T-helper 2 cell treated with Interferon-gamma antibody and Interleukin-4, amounts not matched to agents 5 μg/mL and 100 μg/mL, for 36 hours (primary cell): ENCODE data around the gene PRF1.
A peak's percentile ranks its signal among the peaks of the same experiment; 100 is the strongest.

ENCODE experiments used
- DNase-seq: peaks from one replicate; pipeline ENCODE4 v3.0.0; 2021; ENCODE audit warnings: low spot score
- H3K27ac Mint-ChIP-seq: one replicate; pipeline ENCODE4 v1.8.0; 2021; ENCODE audit warnings: mild to moderate bottlenecking, mixed read lengths
- H3K27me3 Mint-ChIP-seq: one replicate; pipeline ENCODE4 v1.8.0; 2021; ENCODE audit warnings: low read depth, mixed read lengths
- H3K36me3 Mint-ChIP-seq: one replicate; pipeline ENCODE4 v1.8.0; 2021; ENCODE audit warnings: low read depth, mixed read lengths
- H3K4me1 Mint-ChIP-seq: one replicate; pipeline ENCODE4 v1.8.0; 2021; ENCODE audit warnings: low read depth, mixed read lengths
- H3K4me3 Mint-ChIP-seq: one replicate; pipeline ENCODE4 v1.8.0; 2022; ENCODE audit warnings: mild to moderate bottlenecking, moderate library complexity, mixed read lengths
- H3K9me3 Mint-ChIP-seq: one replicate; pipeline ENCODE4 v1.8.0; 2021; ENCODE audit warnings: mixed read lengths

PRF1 gene

GRCh38 chr10:70571236-70571635 is 31.3 kb downstream of the PRF1 start:
- no peaks in the 10 kb centered on the region for H3K36me3 Mint-ChIP-seq
- H3K27ac Mint-ChIP-seq, result no peak overlapping the region
- H3K4me3 Mint-ChIP-seq, result no peak overlapping the region
- peaks cover 9% of the 10 kb centered on the region for H3K27me3 Mint-ChIP-seq
- DNase-seq, result no peak
- H3K4me1 Mint-ChIP-seq, result peaks cover 15% of the 10 kb centered on the region
- no peaks in the 10 kb centered on the region for H3K9me3 Mint-ChIP-seq

GRCh38 chr10:70568781-70569495 is 33.6 kb downstream of the PRF1 start:
- DNase-seq, result no peak
- H3K9me3 Mint-ChIP-seq, result no peaks in the 10 kb centered on the region
- peaks cover 7% of the 10 kb centered on the region for H3K4me1 Mint-ChIP-seq
- H3K36me3 Mint-ChIP-seq, result no peaks in the 10 kb centered on the region
- H3K27ac Mint-ChIP-seq, result no peak overlapping the region
- H3K27me3 Mint-ChIP-seq, result peaks cover 4% of the 10 kb centered on the region
- H3K4me3 Mint-ChIP-seq, result no peak overlapping the region

DNA sequence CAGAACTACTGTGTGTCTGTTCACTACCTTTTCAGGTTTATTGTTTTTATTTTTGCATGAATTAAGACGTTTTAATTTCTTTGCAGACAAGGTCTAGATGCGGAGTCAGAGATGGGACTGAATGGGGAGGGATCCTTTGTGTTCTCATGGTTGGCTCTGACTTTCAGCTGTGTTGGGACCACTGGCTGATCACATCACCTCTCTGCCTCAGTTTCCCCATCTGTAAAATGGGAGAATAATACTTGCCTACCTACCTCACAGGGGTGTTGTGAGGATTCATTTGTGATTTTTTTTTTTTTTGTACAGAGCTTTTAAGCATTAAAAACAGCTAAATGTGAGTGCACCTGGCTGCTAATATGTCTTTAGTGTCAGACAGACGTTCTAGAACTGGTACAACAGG is 34.4 kb downstream of the PRF1 start:
- no peak overlapping the region for H3K27ac Mint-ChIP-seq
- no peak for DNase-seq
- H3K9me3 Mint-ChIP-seq, result no peaks in the 10 kb centered on the region
- H3K36me3 Mint-ChIP-seq, result no peaks in the 10 kb centered on the region
- peaks cover 11% of the 10 kb centered on the region for H3K4me1 Mint-ChIP-seq
- H3K4me3 Mint-ChIP-seq, result no peak overlapping the region
- H3K27me3 Mint-ChIP-seq, result peaks cover 9% of the 10 kb centered on the region

- peaks cover 12% of the 10 kb centered on the region for H3K4me1 Mint-ChIP-seq
- H3K36me3 Mint-ChIP-seq, result no peaks in the 10 kb centered on the region
- no peaks in the 10 kb centered on the region for H3K9me3 Mint-ChIP-seq
- DNase-seq, result no peak
- no peak overlapping the region for H3K4me3 Mint-ChIP-seq
- H3K27ac Mint-ChIP-seq, result no peak overlapping the region
- peaks cover 9% of the 10 kb centered on the region for H3K27me3 Mint-ChIP-seq
Measured at GRCh38 chr10:70567603-70568002, 34.9 kb downstream of the PRF1 start.

DNA sequence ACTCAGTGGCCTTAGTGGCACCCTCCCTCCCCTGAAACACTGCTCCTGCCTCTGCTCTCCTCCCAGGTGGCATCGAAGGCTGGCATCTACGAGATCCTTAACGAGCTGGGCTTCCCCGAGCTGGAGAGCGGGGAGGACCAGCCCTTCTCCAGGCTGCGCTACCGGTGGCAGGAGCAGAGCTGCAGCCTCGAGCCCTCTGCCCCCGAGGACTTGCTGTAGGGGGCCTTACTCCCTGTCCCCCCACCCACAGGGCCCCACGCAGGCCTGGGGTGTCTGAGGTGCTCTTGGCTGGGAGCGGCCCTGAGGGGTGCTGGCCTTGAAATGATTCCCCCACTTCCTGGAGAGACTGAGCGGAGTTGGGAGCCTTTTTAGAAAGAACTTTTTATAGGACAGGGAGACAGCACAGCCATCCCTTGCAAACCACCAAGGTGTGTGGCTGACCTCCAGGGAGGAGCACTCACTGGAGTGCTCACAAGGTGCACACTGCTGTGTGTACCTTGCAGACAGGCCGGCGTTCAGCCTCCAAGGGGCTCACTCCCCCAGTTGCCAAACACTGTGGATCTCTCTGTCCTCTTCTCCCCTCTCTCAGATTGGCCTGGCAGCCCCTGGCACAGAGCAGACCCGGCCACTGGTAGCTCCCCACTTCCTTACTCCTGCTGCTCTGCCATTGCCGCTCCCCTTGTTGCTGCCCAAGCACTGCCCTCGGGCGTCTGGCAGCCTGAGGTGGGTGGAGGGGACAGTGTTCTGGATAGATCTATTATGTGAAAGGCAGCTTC is 35.8 kb downstream of the PRF1 start:
- H3K4me1 Mint-ChIP-seq, result peaks cover 11% of the 10 kb centered on the region
- H3K4me3 Mint-ChIP-seq, result no peak overlapping the region
- peaks cover 9% of the 10 kb centered on the region for H3K27me3 Mint-ChIP-seq
- DNase-seq, result no peak
- H3K27ac Mint-ChIP-seq, result no peak overlapping the region
- no peaks in the 10 kb centered on the region for H3K9me3 Mint-ChIP-seq
- H3K36me3 Mint-ChIP-seq, result no peaks in the 10 kb centered on the region

DNA sequence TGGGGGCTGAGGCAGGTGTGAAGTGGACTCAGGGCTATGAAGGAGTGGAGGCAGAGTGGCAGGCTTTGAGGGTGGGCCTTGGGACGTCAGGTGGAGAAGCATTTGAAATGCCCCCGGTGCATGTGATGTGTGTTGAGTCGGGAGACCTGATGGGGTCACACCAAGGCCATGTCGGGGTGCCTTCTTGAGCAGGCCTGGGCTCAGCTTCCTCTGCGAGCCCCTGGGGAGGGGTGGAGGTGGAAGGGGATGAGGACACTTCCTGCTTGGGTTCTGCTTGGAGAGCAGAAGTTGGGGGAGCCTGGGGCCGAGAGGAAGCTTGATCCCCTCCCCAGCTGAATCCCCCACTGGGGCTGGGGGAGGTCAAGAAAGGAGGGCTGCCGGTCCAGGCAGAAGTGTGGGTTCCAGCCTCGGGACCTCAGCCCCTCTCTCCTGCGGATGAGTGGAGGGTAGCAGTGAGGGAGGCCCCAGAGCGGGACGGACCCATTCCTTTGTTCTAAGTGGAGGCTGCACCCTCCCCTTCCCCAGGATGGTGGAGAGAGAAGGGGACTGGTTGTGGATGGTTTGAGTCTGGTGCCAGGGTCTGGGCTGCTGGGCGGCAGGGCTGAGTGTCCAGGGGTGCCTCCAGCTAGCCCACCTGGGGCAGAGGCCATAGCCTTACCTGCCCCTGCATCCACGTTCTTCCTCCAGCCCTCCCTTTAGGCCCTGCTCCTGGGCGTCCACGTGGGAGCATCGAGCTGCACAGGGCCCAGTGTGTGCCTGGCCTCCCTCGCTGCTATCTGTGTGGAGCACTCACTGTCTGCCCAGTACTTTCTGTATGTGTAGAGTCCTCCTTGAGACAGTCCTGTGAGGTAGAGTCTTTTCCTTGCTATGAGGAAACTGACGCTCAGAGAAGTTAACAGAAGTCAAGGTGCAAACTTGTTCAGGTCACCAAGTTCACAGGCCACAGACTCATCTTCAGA is 36.7 kb downstream of the PRF1 start:
- Mint-ChIP-seq H3K4me1 (peaks cover 11% of the 10 kb centered on the region), H3K4me3 (no peak overlapping the region), H3K9me3 (no peaks in the 10 kb centered on the region), H3K27ac (no peak overlapping the region), H3K36me3 (no peaks in the 10 kb centered on the region), H3K27me3 (peaks cover 9% of the 10 kb centered on the region)
- no peak for DNase-seq

GRCh38 chr10:70564901-70565351 is 37.6 kb downstream of the PRF1 start:
- Mint-ChIP-seq H3K9me3 (no peaks in the 10 kb centered on the region), H3K27me3 (peaks cover 9% of the 10 kb centered on the region), H3K27ac (no peak overlapping the region), H3K4me1 (peaks cover 11% of the 10 kb centered on the region), H3K4me3 (no peak overlapping the region), H3K36me3 (no peaks in the 10 kb centered on the region)
- no peak for DNase-seq

DNA sequence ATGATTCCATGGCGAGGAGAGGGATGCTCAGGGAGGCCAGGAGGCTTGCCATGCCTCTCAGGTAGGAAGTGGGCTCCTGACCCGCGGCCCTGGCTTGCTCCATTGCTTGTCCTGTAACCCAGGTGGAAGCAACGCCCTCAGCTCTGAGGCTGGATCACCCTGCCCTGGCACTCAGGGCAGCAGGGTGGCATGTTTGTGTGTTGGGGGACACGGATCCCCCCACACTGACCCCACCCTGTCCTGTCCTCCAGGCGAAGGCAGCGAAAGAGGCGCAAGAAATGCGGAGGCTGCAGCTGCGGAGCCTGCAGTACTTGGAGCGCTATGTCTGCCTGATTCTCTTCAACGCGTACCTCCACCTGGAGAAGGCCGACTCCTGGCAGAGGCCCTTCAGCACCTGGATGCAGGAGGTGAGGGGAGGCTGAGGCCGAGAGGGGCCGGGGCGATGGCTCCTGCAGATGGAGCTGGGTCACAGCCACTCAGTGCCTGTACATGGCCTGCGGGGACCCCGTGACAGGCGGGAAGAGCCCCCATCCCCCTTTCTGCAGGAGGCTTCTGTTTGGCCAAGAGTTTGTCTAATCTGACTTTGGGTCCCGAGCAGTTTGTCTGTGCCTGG is 38.3 kb downstream of the PRF1 start:
- H3K27ac Mint-ChIP-seq, result no peak overlapping the region
- DNase-seq, result no peak
- peaks cover 9% of the 10 kb centered on the region for H3K4me1 Mint-ChIP-seq
- H3K36me3 Mint-ChIP-seq, result no peaks in the 10 kb centered on the region
- no peak overlapping the region for H3K4me3 Mint-ChIP-seq
- no peaks in the 10 kb centered on the region for H3K9me3 Mint-ChIP-seq
- H3K27me3 Mint-ChIP-seq, result peaks cover 5% of the 10 kb centered on the region

DNA sequence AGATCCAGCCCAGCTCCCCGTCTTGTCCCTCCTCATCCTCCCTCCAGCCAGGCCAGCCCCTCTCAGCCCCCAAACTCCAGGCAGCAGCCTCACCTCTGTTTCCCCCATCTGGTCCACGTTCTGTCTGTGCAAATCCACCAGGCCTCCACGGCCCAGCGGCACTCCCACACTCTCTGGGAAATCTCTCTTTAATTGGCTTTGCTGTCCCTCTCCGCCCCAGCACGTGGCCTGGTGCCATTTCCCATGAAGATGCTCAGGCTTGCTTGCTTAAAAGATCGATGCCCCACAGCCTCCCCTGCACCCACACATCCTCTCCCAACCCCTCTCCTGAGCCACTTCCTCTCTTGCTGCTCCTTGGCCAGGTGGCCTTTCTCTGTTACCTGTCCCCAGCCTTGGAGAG is 39.3 kb downstream of the PRF1 start:
- peak overlapping the region; percentile 68 for H3K27ac Mint-ChIP-seq
- no peak overlapping the region for H3K4me3 Mint-ChIP-seq
- no peaks in the 10 kb centered on the region for H3K36me3 Mint-ChIP-seq
- no peaks in the 10 kb centered on the region for H3K9me3 Mint-ChIP-seq
- H3K4me1 Mint-ChIP-seq, result peaks cover 17% of the 10 kb centered on the region
- no peak for DNase-seq
- peaks cover 8% of the 10 kb centered on the region for H3K27me3 Mint-ChIP-seq

DNA sequence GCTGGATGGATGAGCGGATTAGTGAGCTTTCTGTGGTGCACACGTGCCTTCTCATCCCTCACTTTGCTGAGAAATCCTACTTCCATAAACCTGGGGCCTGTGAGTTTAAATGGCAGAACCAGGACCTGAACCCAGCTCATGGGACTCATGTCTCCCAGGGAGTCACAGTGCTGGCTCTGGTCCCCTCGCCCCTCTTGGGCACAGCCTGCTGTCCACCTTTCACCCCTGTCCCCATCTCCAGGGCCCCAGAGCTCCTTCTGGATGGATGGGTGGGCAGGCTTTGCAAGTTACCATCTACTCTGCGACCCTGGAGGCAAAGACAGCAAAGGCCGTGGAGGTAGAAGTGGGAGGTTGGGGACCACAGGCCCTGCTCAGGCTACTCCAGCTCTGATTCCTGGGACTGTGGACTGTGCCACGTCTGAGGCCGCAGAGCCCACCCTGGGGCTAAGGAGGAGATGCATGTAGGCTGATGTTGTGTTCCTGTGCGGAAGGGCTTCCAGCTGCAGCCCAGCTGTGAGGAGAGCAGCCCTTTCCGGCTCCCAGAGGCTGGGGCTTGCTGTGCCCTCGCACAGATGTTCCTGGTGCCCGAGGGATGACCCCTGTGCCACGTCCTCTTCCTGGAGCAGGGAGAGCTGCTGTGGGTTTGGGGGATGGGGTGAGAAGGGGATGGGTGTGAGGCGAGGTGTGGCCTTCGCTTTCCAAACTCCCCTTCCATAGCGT is 40.3 kb downstream of the PRF1 start:
- Mint-ChIP-seq H3K27ac (no peak overlapping the region), H3K27me3 (peaks cover 11% of the 10 kb centered on the region), H3K36me3 (no peaks in the 10 kb centered on the region), H3K4me1 (peaks cover 17% of the 10 kb centered on the region), H3K9me3 (no peaks in the 10 kb centered on the region), H3K4me3 (no peak overlapping the region)
- no peak for DNase-seq

- peaks cover 17% of the 10 kb centered on the region for H3K4me1 Mint-ChIP-seq
- no peak for DNase-seq
Measured at GRCh38 chr10:70561558-70561957, 41.0 kb downstream of the PRF1 start.

DNA sequence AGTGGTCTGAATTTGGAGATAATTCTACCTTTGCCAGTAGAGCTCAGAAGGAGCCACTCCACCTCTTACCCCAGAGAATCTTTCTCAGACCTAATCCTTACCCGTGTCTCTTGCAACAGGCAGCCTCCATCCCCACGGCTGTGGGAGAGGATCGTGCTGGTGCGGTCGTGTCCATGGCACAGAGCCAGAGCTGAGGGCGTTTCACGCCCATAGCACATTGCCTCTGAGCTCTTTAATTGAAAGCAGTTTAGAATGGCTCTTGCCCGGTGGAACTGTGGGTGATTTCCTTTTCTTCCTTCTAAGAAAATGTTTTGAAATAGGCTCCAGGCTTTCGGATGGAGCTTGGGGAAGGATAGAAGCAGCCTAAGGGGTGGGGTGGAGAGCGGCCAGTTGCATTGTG is 41.5 kb downstream of the PRF1 start:
- H3K27me3 Mint-ChIP-seq, result peaks cover 11% of the 10 kb centered on the region
- no peak for DNase-seq
- no peak overlapping the region for H3K4me3 Mint-ChIP-seq
- no peak overlapping the region for H3K27ac Mint-ChIP-seq
- peaks cover 17% of the 10 kb centered on the region for H3K4me1 Mint-ChIP-seq
- no peaks in the 10 kb centered on the region for H3K9me3 Mint-ChIP-seq
- no peaks in the 10 kb centered on the region for H3K36me3 Mint-ChIP-seq

More at GRCh38 chr10:70561558-70561957, 41.0 kb downstream of the PRF1 start:
- no peak overlapping the region for H3K4me3 Mint-ChIP-seq
- peaks cover 11% of the 10 kb centered on the region for H3K27me3 Mint-ChIP-seq
- no peak overlapping the region for H3K27ac Mint-ChIP-seq
- H3K36me3 Mint-ChIP-seq, result no peaks in the 10 kb centered on the region
- no peaks in the 10 kb centered on the region for H3K9me3 Mint-ChIP-seq

DNA sequence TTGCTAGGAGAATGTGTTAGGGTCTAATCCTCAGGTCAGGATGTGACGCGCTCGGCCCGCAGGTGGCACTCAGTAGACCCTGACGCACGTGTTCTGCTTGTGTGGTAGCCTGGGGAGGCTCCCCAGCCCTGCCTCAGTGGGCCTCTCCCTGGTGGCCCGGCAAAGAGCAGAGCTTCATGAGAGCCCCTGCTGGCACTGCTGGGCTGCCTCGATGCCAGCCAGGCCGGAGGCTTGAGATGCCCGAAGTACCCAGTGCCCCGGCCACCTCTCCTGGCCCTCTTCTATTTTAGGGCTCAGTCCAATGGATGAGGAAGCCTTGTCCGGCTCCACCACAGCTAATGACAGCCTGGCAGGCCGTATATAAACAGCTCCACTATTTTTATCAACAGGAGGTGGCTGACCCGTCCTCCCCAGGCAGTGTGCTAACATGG is 42.0 kb downstream of the PRF1 start:
- DNase-seq, result no peak
- H3K27ac Mint-ChIP-seq, result no peak overlapping the region
- no peak overlapping the region for H3K4me3 Mint-ChIP-seq
- H3K36me3 Mint-ChIP-seq, result no peaks in the 10 kb centered on the region
- H3K4me1 Mint-ChIP-seq, result peaks cover 17% of the 10 kb centered on the region
- peaks cover 11% of the 10 kb centered on the region for H3K27me3 Mint-ChIP-seq
- no peaks in the 10 kb centered on the region for H3K9me3 Mint-ChIP-seq
